ENCODE results near the gene COQ8B. TPM values are rescaled to one million over a fixed set of nuclear protein-coding genes. Genes with fewer than 3 reads are reported as not detected.
A peak's percentile ranks its signal among the peaks of the same experiment; 100 is the strongest.

Gene COQ8B
- polyA plus RNA-seq, 2 donors: 18.4 to 27.2 TPM

DNA sequence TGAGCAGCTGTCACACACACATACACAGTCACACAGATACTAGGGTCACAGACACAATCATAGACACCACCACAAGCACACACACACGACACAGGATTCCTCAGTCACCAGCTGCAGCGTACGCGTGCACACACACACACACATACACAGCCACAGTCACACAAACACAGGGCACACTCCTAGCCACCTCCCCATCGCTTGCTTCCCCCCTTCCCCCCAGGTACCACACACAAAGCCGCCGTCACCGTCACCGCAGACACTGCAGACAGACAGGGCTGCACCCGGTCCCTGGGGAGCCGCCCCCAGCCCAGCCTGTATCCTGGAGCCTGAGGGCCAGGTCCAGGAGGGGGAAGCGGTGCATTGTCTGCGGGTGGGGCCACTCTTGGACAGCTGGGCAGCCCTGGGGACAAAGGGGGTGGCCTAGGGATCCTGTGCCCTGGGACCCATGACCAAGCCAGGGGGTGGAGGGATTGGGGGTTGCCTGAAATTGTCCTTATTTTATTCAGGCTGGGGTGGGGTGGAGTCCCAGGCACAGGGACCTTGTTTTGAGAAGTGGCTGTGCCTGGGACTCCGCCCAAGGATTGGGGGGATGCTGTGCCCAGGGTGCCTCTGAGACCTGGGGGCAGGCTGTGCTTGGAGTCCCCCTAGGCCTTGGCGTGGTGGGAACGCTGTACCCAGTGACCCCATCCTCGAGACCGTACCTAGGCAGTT lies 27.2 kb downstream of the COQ8B start:
- H3K4me1 ChIP-seq (ENCODE audit: control insufficient read depth in 2 of 2, insufficient read depth in 2 of 2, low read length in 1 of 2): peaks cover 3 to 29% of the 10 kb centered on the region in 2 donors
- peaks cover 0 to 18% of the 10 kb centered on the region in 2 donors for H3K36me3 ChIP-seq (ENCODE audit: control insufficient read depth in 2 of 2, insufficient read depth in 2 of 2, low read length in 1 of 2)
- H3K27ac ChIP-seq (ENCODE audit: low read depth in 2 of 2, low read length in 1 of 2): peak overlapping the region; percentile 66 to 79
- peak overlapping the region; percentile 57 to 64 for H3K4me3 ChIP-seq (ENCODE audit: low read depth in 1 of 2, low read length in 2 of 2)
- no peaks in the 10 kb centered on the region for H3K9me3 ChIP-seq (ENCODE audit: control insufficient read depth in 2 of 2, insufficient read depth in 1 of 2, low read depth in 1 of 2, low read length in 1 of 2)
- WGBS, 2 donors: 25 to 45% methylated on average over 18 of the region's 18 CpGs
- H3K27me3 ChIP-seq (ENCODE audit: control insufficient read depth in 1 of 2, insufficient read depth in 2 of 2, low read length in 2 of 2): no peaks in the 10 kb centered on the region

DNA sequence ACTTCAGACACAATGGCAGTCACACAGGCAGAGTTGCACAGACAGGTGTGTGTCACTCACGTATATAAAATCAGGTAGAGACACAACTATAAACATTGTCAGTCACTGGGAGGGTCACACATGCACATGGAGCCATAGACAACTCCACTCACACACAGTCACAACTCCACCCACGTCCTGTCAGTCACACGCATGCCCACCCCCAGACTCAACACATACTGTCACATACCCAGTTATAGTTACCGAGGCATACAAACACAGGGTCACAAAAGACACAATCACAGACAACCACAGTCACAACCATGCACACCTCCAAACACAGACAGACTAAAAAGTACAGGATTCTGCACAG lies 27.7 kb downstream of the COQ8B start:
- H3K27ac ChIP-seq (ENCODE audit: low read depth in 2 of 2, low read length in 1 of 2): peak overlapping the region in 1 of 2 donors; percentile 79
- 46 to 68% methylated on average over 4 of the region's 4 CpGs for WGBS, 2 donors
- no peaks in the 10 kb centered on the region for H3K9me3 ChIP-seq (ENCODE audit: control insufficient read depth in 2 of 2, insufficient read depth in 1 of 2, low read depth in 1 of 2, low read length in 1 of 2)
- peaks cover 3 to 29% of the 10 kb centered on the region in 2 donors for H3K4me1 ChIP-seq (ENCODE audit: control insufficient read depth in 2 of 2, insufficient read depth in 2 of 2, low read length in 1 of 2)
- no peaks in the 10 kb centered on the region for H3K27me3 ChIP-seq (ENCODE audit: control insufficient read depth in 1 of 2, insufficient read depth in 2 of 2, low read length in 2 of 2)
- peaks cover 0 to 17% of the 10 kb centered on the region in 2 donors for H3K36me3 ChIP-seq (ENCODE audit: control insufficient read depth in 2 of 2, insufficient read depth in 2 of 2, low read length in 1 of 2)
- H3K4me3 ChIP-seq (ENCODE audit: low read depth in 1 of 2, low read length in 2 of 2): peak overlapping the region; percentile 57 to 64

DNA sequence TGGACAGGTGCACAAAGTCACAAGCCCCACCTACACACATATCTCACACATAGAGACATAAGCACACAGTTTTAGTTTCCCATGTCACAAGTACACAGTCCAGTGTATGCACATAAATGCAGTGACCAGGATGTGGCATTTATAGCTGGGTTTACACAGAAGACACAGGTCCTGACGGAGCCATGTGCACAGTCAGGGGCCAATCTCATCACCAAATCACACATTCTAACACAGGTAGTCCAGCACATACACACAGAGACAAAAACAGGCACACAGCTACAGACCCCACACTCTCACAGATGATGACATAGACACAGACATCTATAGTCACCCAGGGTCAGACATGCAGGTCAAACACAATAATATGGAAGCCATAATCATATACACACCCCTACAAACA lies 28.4 kb downstream of the COQ8B start:
- H3K27me3 ChIP-seq (ENCODE audit: control insufficient read depth in 1 of 2, insufficient read depth in 2 of 2, low read length in 2 of 2): no peaks in the 10 kb centered on the region
- peaks cover 0 to 17% of the 10 kb centered on the region in 2 donors for H3K36me3 ChIP-seq (ENCODE audit: control insufficient read depth in 2 of 2, insufficient read depth in 2 of 2, low read length in 1 of 2)
- H3K9me3 ChIP-seq (ENCODE audit: control insufficient read depth in 2 of 2, insufficient read depth in 1 of 2, low read depth in 1 of 2, low read length in 1 of 2): no peaks in the 10 kb centered on the region
- H3K27ac ChIP-seq (ENCODE audit: low read depth in 2 of 2, low read length in 1 of 2): peak overlapping the region in 1 of 2 donors; percentile 72
- H3K4me1 ChIP-seq (ENCODE audit: control insufficient read depth in 2 of 2, insufficient read depth in 2 of 2, low read length in 1 of 2): peaks cover 3 to 29% of the 10 kb centered on the region in 2 donors
- 65 to 73% methylated on average over 1 of the region's 1 CpG for WGBS, 2 donors
- peak overlapping the region in 1 of 2 donors; percentile 0 for H3K4me3 ChIP-seq (ENCODE audit: low read depth in 1 of 2, low read length in 2 of 2)

DNA sequence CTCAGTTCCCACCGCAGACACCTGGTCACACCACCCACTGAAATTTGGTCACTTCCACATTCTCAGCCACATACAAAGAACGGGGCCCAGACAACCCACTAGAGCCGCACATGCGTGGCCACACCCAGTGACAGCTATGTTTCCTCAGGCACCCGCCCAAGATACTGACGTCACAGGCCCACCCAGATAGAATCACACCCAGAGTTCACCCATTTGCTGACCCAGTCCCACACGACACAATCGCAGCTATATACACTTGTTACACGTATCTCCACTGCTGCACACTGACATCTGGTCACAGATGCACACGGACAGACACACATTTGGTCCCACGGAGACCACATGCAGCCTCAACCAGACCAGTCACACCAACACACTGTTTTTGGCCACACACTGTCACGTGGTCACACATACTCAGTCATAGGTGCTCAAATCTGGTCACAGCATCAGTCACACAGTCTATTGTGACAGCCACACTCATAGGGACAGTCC lies 29.1 kb downstream of the COQ8B start:
- H3K4me1 ChIP-seq (ENCODE audit: control insufficient read depth in 2 of 2, insufficient read depth in 2 of 2, low read length in 1 of 2): peaks cover 3 to 29% of the 10 kb centered on the region in 2 donors

GRCh38 chr19:40686882-40687524 lies 29.7 kb downstream of the COQ8B start:
- no peak overlapping the region for H3K4me3 ChIP-seq (ENCODE audit: low read depth in 1 of 2, low read length in 2 of 2)
- H3K36me3 ChIP-seq (ENCODE audit: control insufficient read depth in 2 of 2, insufficient read depth in 2 of 2, low read length in 1 of 2): peaks cover 0 to 16% of the 10 kb centered on the region in 2 donors
- no peaks in the 10 kb centered on the region for H3K27me3 ChIP-seq (ENCODE audit: control insufficient read depth in 1 of 2, insufficient read depth in 2 of 2, low read length in 2 of 2)
- H3K9me3 ChIP-seq (ENCODE audit: control insufficient read depth in 2 of 2, insufficient read depth in 1 of 2, low read depth in 1 of 2, low read length in 1 of 2): no peaks in the 10 kb centered on the region
- peaks cover 3 to 29% of the 10 kb centered on the region in 2 donors for H3K4me1 ChIP-seq (ENCODE audit: control insufficient read depth in 2 of 2, insufficient read depth in 2 of 2, low read length in 1 of 2)
- peak overlapping the region; percentile 6 to 72 for H3K27ac ChIP-seq (ENCODE audit: low read depth in 2 of 2, low read length in 1 of 2)
- WGBS, 2 donors: 84 to 86% methylated on average over 12 to 14 of the region's 14 CpGs

More for the DNA sequence above, 29.1 kb downstream of the COQ8B start:
- no peaks in the 10 kb centered on the region for H3K27me3 ChIP-seq (ENCODE audit: control insufficient read depth in 1 of 2, insufficient read depth in 2 of 2, low read length in 2 of 2)
- H3K9me3 ChIP-seq (ENCODE audit: control insufficient read depth in 2 of 2, insufficient read depth in 1 of 2, low read depth in 1 of 2, low read length in 1 of 2): no peaks in the 10 kb centered on the region
- H3K27ac ChIP-seq (ENCODE audit: low read depth in 2 of 2, low read length in 1 of 2): peak overlapping the region in 1 of 2 donors; percentile 72
- WGBS, 2 donors: 45 to 51% methylated on average over 12 of the region's 12 CpGs
- H3K36me3 ChIP-seq (ENCODE audit: control insufficient read depth in 2 of 2, insufficient read depth in 2 of 2, low read length in 1 of 2): peaks cover 0 to 15% of the 10 kb centered on the region in 2 donors
- peak overlapping the region in 1 of 2 donors; percentile 0 for H3K4me3 ChIP-seq (ENCODE audit: low read depth in 1 of 2, low read length in 2 of 2)

DNA sequence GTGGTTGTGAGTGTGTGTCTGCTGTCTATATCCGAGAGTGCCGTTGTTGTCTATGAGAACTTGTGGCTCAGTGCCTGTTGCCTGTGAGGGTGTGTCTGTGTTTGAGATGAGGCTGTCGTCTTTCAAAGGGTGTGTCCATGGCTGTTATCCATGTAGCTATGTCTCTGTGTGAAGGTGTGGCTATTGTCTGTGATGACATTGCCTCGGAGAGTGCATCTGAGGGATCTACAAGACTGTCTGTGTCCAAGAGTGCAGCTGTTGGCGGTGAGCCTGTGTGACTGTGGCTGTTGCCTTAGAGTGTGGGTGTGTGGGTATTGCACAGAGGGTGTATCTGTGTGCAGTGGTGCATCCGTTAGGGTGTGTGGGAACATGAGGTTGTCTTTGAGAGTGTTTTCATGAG lies 31.1 kb downstream of the COQ8B start:
- H3K36me3 ChIP-seq (ENCODE audit: control insufficient read depth in 2 of 2, insufficient read depth in 2 of 2, low read length in 1 of 2): peaks cover 0 to 19% of the 10 kb centered on the region in 2 donors
- no peaks in the 10 kb centered on the region for H3K27me3 ChIP-seq (ENCODE audit: control insufficient read depth in 1 of 2, insufficient read depth in 2 of 2, low read length in 2 of 2)
- WGBS, 2 donors: 47 to 56% methylated on average over 6 of the region's 6 CpGs
- H3K27ac ChIP-seq (ENCODE audit: low read depth in 2 of 2, low read length in 1 of 2): peak overlapping the region in 1 of 2 donors; percentile 54
- no peaks in the 10 kb centered on the region for H3K9me3 ChIP-seq (ENCODE audit: control insufficient read depth in 2 of 2, insufficient read depth in 1 of 2, low read depth in 1 of 2, low read length in 1 of 2)
- H3K4me1 ChIP-seq (ENCODE audit: control insufficient read depth in 2 of 2, insufficient read depth in 2 of 2, low read length in 1 of 2): peaks cover 3 to 26% of the 10 kb centered on the region in 2 donors
- H3K4me3 ChIP-seq (ENCODE audit: low read depth in 1 of 2, low read length in 2 of 2): no peak overlapping the region

DNA sequence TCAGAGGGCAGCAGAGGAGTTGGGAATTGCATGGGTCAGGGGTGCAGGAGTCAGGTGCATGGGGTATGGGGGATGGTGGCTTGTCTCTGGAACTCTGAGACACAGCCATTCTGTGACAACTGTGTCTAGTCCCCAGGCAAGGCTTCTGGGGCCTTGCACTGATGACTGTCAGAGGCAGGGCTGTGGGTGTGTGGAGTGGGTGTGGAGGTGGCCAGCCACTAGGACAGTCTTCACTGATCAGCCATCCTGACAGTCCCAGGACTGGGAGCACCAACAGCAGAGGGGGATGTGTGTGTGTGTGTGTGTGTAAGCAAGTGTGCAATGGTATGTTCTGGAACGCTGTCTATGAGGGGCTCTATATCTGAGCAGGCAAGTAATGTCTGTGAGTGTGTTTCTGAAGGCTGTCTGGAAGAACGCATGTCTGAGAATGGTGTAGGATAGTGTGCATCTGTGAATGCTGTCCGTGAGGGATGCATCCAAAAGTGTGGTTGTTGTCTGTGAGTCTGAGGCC lies 31.6 kb downstream of the COQ8B start:
- H3K27ac ChIP-seq (ENCODE audit: low read depth in 2 of 2, low read length in 1 of 2): peak overlapping the region in 1 of 2 donors; percentile 54
- peaks cover 0 to 19% of the 10 kb centered on the region in 2 donors for H3K36me3 ChIP-seq (ENCODE audit: control insufficient read depth in 2 of 2, insufficient read depth in 2 of 2, low read length in 1 of 2)
- H3K4me1 ChIP-seq (ENCODE audit: control insufficient read depth in 2 of 2, insufficient read depth in 2 of 2, low read length in 1 of 2): peaks cover 3 to 26% of the 10 kb centered on the region in 2 donors
- WGBS, 2 donors: 90 to 96% methylated on average over 3 of the region's 3 CpGs
- no peaks in the 10 kb centered on the region for H3K9me3 ChIP-seq (ENCODE audit: control insufficient read depth in 2 of 2, insufficient read depth in 1 of 2, low read depth in 1 of 2, low read length in 1 of 2)
- H3K4me3 ChIP-seq (ENCODE audit: low read depth in 1 of 2, low read length in 2 of 2): no peak overlapping the region
- no peaks in the 10 kb centered on the region for H3K27me3 ChIP-seq (ENCODE audit: control insufficient read depth in 1 of 2, insufficient read depth in 2 of 2, low read length in 2 of 2)

DNA sequence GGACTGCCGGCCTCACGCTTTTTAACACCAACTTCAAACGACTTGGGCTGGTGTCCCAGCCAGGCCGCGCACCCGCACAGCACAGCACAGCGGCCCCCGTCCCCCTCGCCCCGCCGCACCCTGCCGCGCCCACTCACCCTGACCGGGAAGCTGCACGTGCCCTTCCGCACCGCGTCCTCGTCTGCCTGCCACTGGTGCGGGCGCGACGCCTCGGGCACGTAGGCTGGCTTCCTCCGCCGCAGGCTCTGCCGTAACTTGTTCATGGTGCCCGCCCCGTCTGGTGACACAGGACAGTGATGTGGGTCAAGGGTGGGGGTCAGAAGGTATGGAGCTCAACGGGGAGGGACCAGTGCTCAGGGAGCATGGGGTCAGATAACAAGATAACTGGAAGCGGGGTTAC lies 32.4 kb downstream of the COQ8B start:
- Histone ChIP-seq H3K27ac (ENCODE audit: low read depth in 2 of 2, low read length in 1 of 2) (no peak overlapping the region), H3K36me3 (ENCODE audit: control insufficient read depth in 2 of 2, insufficient read depth in 2 of 2, low read length in 1 of 2) (peaks cover 0 to 19% of the 10 kb centered on the region in 2 donors), H3K9me3 (ENCODE audit: control insufficient read depth in 2 of 2, insufficient read depth in 1 of 2, low read depth in 1 of 2, low read length in 1 of 2) (no peaks in the 10 kb centered on the region), H3K4me3 (ENCODE audit: low read depth in 1 of 2, low read length in 2 of 2) (no peak overlapping the region), H3K27me3 (ENCODE audit: control insufficient read depth in 1 of 2, insufficient read depth in 2 of 2, low read length in 2 of 2) (no peaks in the 10 kb centered on the region), H3K4me1 (ENCODE audit: control insufficient read depth in 2 of 2, insufficient read depth in 2 of 2, low read length in 1 of 2) (peaks cover 2 to 20% of the 10 kb centered on the region in 2 donors)
- 92 to 96% methylated on average over 32 of the region's 32 CpGs for WGBS, 2 donors

GRCh38 chr19:40683437-40683836 lies 33.2 kb downstream of the COQ8B start:
- peaks cover 0 to 19% of the 10 kb centered on the region in 2 donors for H3K36me3 ChIP-seq (ENCODE audit: control insufficient read depth in 2 of 2, insufficient read depth in 2 of 2, low read length in 1 of 2)
- H3K27ac ChIP-seq (ENCODE audit: low read depth in 2 of 2, low read length in 1 of 2): no peak overlapping the region
- WGBS, 2 donors: 90% methylated on average over 9 of the region's 9 CpGs
- H3K4me1 ChIP-seq (ENCODE audit: control insufficient read depth in 2 of 2, insufficient read depth in 2 of 2, low read length in 1 of 2): peaks cover 0 to 19% of the 10 kb centered on the region in 2 donors
- H3K27me3 ChIP-seq (ENCODE audit: control insufficient read depth in 1 of 2, insufficient read depth in 2 of 2, low read length in 2 of 2): no peaks in the 10 kb centered on the region
- no peaks in the 10 kb centered on the region for H3K9me3 ChIP-seq (ENCODE audit: control insufficient read depth in 2 of 2, insufficient read depth in 1 of 2, low read depth in 1 of 2, low read length in 1 of 2)
- H3K4me3 ChIP-seq (ENCODE audit: low read depth in 1 of 2, low read length in 2 of 2): no peak overlapping the region

All from esophagus (tissue), 2 donors.